GM18861 (cell line): Measurements from ENCODE around the gene MAD1L1.

ENCODE experiments used
- ATAC-seq: cut with Tn5 transposase; IDR thresholded peaks from one replicate; pipeline ENCODE4 v1.9.1; 2021; ENCODE audit not compliant: unreplicated experiment

MAD1L1 gene

DNA sequence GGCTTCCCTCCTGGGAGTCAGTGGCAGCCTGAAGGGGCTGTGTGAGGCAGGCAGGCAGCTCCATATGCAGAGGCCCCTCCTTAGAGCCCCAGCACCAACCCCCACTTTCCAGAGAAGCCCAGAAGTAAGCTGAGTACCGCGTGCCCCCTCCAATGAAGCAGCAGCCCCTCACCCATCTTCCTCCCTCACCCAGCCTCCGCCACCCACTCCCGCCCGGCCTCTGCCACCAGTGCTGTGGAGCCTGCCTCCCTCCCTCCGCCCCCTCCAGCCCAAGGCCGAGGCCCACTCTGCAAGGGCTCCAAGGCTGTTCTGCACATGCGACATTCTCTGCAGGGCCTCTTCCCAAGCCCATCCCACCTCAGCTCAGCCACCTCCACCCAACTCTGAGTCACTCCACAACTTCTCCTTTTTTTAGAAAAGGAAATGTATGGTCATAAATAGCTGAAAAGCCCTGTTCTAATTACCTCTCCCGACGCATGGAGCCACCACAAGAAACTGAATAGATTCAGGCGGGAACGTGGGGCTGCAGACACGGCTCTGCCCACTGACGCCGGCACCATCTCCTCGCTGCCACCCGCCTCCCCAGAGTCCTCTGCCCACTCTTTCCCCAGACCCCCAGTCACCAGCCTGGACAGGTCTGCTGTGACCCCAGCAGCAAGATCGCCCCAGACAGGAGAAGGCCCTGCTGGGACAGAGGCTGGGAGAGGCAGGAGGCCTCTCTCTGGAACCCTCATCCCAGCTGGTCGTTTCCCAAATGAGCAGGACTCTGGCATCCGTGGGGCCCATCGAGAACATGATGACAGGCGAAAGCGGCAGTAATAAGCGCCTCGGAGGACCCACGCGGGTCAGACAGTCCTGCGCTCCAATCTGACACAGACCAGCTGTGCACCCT lies 213.9 kb downstream of the MAD1L1 start:
- ATAC-seq, result no peak

DNA sequence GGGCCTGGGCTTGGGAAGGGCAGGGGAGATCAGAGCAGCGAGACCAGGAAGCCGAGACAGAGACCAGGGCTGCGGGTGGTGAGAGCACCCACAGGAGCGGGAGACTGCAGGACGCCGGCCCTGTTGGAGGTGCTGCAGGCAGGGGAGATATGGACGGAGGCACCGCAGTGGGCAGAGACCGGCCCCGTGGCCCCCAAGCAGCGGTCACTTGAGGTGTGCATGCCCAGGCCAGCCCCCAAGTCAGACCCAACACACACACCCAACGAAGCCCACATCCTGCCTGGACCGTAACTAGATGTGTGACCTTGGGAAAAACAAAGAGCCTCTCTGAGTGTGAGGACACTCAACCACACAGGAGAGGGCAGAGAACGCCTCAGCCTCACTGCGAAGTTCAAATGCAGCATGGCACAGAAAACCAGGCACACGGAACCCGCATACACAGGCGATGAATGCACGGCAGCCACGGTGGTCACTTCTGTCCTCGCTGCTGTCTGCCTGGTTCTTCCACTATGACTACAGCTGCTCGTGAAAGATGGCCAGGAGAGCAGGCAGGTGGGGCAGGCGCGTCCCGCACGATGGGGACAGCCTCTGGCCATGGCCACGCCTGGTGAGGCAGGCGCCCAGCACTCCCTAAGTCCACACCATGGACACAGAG lies 214.7 kb downstream of the MAD1L1 start:
- ATAC-seq, result no peak

DNA sequence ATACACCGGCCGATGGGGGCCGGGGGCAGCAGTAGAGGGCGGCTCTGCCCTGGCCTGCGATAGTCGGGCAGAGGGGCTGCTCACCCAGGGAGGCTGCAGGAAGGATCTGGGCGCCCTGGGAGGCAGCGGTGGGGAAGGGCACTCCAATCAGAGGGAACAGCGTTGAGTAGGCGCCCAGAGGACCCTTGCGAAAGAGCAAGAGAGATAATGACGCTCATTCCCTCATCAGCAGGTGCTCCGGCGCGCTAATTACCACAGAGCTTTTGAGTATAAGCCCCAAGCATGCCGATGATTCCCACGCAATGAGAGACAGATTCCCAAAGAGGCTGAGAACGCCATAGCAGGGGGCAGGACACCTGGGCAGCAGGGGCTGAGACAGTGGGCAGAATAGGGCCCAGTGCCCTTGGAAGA lies 215.3 kb downstream of the MAD1L1 start:
- no peak for ATAC-seq

DNA sequence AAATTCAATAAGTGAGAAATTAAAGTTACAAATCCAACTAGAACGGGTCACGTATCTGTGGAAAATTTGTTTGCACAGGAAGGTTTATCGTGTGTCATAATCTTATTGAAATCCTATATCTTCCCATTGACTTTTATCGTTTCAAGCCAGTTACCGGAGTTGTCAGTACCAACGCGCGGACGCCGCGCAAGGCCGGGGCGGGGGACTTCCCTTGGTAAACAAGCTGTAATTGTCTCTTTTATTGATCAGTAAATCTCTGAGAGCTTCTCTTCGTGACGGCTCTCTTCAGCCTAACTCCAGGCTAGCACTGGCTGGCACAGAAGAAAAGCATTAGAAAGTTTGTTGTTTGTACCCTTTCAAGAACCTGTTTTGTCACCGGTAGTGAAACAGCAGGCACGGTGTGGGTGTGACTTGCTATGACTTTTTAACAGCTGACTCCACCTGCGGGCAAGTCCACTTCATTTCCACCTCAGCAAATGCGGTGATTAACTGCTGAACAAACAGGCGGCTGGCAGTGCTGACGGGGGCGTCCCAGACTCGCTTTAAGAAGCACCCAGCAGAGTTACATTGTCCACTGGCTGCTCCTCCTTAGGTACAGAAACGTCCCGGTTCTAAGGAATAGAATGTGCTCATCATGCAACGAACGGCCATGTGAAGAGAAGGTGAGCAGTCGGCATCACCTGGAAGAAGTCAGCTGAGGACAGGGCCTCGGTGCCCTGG lies 215.8 kb downstream of the MAD1L1 start:
- ATAC-seq, result no peak

DNA sequence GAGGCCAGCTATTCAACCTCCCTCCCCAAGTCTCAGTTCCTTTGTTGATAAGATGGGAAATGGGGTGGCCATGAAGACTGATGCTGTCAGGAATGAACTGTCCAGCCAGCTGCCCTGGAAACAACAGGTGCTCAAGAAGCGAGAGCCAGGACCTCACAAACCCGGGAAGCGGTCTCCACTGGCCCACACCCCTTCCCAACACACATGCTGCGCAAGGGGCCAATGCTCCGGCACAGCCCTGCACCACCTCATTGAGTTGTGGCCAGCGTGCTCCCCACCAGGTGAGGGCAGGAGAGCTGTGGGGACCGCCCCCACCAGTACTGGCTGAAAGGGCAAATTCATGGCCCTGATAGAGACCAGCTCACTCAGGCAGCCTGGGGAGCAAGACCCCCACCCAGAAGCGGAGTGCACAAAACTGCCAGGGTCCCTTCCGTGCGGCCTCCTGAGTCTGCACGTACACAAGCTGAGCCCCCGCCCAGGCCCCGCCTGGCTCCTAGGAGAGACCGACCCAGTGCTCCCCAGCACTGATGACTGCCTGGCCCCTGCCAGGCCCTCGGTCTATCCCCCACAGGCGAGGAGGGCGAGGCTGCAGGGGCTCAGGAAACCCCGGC lies 216.6 kb downstream of the MAD1L1 start:
- ATAC-seq, result no peak

DNA sequence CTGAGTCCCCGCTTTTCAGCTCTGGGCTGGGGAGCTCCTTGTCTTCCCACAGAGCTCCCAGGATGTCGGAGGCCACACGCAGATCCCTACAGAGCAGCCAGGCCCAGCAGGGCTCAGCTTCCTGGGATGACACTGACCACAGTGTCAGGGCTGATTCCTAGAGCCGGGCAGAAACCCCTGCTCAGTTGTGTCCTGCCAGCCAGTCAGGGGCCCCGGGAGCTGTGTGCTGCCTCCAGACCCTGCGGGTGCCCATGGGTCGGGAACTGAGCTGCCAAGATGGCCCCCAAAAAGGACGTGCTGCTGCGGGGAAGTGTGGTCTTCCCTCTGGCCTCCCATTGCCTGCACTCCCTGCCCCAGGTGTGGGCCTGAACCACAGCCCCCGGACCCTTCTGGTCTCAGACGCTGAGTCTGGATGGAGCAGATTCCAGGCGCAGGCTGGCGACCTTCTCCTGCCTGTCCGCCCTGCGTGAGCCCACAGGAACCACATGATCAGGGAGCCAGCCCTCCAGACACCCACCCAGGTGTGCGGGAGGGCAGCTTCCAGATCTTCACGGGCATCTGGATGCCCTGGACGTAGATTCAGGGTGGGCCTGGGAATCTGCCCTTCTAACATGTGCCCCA lies 217.4 kb downstream of the MAD1L1 start:
- ATAC-seq, result no peak

DNA sequence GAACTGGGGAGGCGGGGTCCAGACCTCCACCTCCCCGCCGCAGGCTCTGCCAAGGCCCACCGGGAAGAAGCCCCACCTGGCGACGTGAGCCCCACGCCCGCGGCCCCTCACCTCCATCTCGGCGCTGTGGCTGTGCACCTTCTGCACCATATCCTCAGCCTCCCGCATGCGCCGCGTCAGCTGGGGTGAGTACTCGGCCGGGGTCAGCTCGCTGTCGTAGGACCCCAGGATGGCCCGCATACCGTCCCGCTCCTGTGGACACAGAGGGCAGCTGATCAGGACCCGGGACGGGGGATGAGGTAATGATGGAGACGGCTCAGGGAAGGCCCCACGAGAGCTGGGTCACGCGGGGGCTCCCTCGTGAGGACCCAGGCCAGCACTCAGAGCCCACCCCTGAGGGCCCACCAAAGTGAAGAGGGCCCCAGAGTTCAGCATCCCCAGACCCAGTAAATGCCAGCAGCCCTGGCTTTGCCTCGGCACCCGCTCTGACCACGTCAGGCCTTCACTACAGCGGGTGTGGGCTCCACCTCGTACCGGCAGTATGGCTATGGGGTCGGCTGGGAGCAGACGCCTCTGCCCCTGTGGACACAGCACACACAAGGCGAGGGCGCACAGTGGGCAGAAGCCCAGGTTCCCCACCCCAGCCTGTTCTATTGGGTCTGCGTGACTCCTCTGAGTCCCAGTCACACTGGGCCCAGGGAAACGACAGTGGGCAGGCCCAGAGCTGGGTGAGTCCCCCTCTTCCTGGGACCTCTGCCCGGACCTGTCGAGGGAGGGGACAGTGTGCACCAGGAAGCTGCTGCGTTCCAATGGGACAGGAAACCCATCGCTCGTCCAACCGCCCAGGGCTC lies 218.1 kb downstream of the MAD1L1 start:
- no peak for ATAC-seq

DNA sequence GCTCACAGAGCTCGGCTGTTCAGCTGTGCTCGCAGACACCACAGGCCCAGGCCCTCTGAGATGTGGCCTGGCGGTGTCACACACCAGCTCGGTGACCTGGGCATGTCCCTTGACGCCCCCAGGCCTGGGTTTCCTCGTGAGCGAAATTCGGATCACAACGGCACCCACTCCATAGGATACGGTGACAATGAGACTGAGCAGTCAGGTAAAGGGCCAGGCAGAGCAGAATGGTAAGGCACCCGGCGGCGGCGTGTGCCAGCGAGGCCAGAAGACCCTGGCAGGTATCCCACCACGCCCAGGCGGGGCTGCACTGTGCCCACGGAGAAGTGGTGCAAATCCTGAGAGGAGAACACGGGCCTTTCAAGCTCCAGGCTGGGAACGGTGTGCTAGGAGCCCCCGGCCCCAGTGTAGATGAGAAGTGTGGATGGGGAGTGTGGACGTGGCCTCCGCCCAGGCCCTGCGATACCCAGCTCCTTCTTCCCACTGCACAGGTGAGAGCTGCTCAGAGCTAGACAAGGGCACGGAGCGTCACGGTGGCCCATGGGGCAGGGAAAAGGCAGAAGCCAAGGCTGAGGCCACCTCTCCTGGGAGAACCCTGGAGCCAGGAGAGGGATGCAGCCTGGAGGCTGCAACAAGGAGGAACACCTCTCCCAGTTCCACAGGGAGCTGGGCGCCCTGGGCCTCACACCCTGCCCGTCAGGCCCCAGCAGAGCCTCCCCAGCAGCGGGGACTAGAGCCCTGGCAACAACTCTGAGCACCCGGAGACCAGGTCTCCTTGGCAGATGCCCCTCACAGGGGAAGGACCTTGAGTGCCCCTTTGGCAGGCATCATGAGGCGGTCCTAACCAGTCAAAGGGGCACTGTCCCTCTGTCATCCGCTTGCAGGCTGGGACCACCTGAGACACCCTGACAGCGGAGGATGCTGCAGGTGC lies 219.1 kb downstream of the MAD1L1 start:
- no peak for ATAC-seq

DNA sequence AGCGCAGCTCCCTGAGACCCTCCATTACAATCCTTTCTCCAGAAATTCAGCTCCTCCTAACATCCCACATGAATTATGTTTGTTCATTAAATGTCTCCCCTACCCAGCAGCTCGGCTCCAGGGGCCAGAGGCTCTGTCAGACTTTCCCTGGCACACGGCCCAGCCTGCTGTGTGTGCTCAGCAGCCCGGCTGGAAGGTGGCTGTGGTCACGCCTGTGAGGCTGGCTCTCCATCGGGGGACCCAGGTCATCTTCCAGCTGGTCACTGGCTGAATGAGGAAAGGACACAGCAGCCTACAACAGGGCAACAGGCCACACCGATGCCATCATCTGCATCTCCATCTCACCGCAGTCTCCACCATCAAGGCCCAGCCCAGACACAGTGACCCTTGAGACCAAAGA lies 219.8 kb downstream of the MAD1L1 start:
- ATAC-seq, result no peak

- ATAC-seq, result no peak
These were observed 220.5 kb downstream of the MAD1L1 start for GRCh38 chr7:2012044-2012900.

DNA sequence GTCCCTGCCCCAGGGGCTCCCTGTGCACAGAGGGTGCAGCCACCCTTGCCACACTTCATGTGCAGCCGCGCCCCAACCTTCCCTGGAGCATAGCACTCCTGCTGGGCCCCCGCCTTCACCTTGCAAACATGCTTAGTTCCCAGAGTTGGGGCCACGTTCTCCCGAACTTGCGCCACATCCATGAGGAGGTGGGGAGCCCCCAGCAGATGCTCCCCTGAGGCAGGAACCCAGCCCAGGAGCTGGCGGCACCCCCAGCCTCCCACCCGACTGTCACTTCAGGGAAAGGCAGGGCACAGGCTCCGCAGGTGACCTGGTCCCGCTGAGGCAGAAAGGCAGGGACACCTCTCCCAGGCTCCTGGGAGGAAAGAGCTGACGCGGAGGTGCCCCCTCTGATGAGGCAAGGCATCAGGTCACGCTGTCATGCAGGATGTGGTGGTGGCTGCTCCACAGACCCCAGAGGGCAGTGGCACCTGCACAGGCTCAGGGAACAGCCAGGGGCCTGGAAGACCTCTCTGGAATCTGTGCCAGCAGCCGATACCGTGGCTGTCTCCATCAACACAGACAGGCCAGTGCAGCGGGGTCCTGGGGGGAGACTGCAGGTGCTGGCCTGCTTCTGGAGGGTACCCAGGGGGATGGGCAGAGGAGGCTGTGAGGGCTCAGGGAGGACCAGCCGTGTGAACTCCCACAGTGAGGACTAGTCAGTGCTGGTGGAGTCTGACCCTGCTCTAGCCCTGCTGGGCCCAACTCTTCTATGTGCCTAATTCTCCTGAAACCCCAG lies 221.3 kb downstream of the MAD1L1 start:
- ATAC-seq, result no peak

GRCh38 chr7:2010551-2011265 lies 222.0 kb downstream of the MAD1L1 start:
- ATAC-seq, result no peak

DNA sequence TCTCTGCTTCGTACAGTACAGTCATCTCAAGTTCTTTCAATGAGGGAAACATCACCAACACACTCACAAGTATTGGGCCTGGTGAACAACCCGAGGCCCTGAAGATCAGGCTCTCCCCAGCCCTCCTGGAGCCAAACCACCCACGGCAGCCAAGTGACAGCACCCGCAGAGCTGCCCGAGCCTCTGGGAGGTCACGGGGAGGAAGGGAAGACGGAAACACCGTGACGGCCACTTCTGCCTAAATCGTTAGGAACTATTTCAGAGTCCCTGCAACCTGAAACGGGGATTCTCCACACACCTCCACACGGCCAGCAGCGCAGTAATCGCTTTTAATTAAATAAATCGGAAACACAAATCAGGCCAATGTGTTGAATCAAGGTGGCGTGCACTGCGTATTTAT lies 222.6 kb downstream of the MAD1L1 start:
- ATAC-seq, result no peak

DNA sequence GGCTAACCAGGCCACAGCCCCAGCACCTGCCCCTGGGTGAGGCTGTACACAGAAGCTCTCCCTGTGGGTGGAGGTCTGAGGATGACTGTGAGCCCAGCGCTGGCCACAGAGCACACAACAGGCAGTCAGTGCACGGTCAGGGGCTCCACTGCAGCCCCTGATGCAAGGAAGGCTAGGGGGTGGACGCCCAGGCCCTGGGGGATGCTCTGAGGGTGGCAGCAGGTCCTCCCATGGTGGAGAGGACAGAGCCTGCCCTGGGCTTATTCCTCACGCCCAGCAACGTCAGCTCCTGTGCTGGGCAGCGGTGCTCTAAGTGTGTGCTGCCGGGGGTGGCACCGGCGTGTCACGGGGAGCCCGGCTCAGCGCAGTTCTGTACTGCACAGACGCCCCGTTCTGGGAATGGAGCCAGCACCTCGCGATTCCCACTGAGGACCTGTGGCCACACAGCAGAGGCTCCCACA lies 223.2 kb downstream of the MAD1L1 start:
- no peak for ATAC-seq

DNA sequence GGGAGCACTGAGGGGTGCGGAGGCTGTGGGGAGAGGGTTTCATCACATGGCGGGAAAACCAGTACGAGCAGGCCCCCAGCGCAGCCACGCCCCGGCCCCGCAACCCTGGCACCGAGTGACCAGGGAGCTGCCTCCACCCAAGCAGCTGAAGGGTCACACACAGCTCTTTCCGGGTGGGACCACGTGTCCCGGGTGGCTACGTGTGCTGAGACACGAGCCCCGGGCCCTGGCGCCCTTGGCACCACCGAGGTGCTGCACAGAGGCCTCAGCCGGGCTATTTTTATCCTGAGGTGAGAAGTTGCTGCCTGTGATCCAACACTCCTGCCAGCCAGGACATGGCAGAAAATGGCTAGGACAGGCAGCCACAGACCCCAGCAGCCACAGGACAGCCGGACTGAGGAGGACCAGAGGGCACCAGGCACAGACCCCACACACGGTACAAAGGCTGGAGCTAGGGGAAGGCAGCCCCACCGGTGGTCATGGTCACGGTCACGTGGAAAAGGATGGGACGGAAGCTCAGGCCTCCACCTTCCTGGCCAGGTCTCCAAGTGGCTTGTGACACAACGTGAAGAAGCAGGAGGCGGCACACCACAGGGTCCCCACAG lies 223.7 kb downstream of the MAD1L1 start:
- no peak for ATAC-seq
